Upper lobe of left lung (tissue), 6 donors: ENCODE data around the gene PTPRN2. TPM values are rescaled to one million over a fixed set of nuclear protein-coding genes. Genes with fewer than 3 reads are reported as not detected.
"Not testable (repeated sequence)": the region's sequence is repeated elsewhere in the genome, so short reads cannot be mapped to it uniquely, and the experiment has no call there.

Source experiments
- ATAC-seq, 2 donors: fragments of 200-7000 bp; cut with Tn5 transposase; one replicate each; pipeline ENCODE4 v1.9.1; 2022; ENCODE audit warnings: mild to moderate bottlenecking in 2 of 2, moderate library complexity in 2 of 2; ENCODE audit not compliant: low FRiP score in 2 of 2
- DNase-seq, 2 donors: peaks; one replicate each; pipeline ENCODE4 v3.0.0-alpha.2; 2019 to 2020
- H3K27ac ChIP-seq, 4 donors: fragments of 200-600 bp; sonication (generic); one replicate each; pipeline ENCODE4 v1.5.1; 2016 to 2019
- H3K27me3 ChIP-seq, 4 donors: fragments of 200-600 bp; sonication (generic); one replicate each; pipeline ENCODE4 v1.5.1; 2017 to 2019
- H3K36me3 ChIP-seq, 4 donors: fragments of 200-600 bp; sonication (generic); one replicate each; pipeline ENCODE4 v1.5.1; 2016 to 2019
- H3K4me1 ChIP-seq, 4 donors: fragments of 200-600 bp; sonication (generic); one replicate each; pipeline ENCODE4 v1.5.1; 2018 to 2019
- H3K4me3 ChIP-seq, 4 donors: fragments of 200-600 bp; sonication (generic); one replicate each; pipeline ENCODE4 v1.5.1; 2017 to 2019; ENCODE audit warnings: mild to moderate bottlenecking in 2 of 4, moderate library complexity in 1 of 4
- H3K9me3 ChIP-seq, 4 donors: fragments of 200-600 bp; sonication (generic); one replicate each; pipeline ENCODE4 v1.5.1; 2018 to 2019
- CTCF ChIP-seq, 6 experiments: fragments of 450-650 bp in 4 of 6; fragments of 200-600 bp in 2 of 6; sonication (generic) in 2 of 6; IDR thresholded peaks; one replicate each; pipeline ENCODE4 v1.5.1; 2016 to 2019; ENCODE audit warnings: antibody characterized with exemption in 6 of 6
- EP300 ChIP-seq, 4 donors: sonication (generic); formaldehyde crosslinking; IDR thresholded peaks; one replicate each; pipeline ENCODE4 v1.5.1; 2017; ENCODE audit warnings: antibody characterized with exemption in 4 of 4, control low read depth in 2 of 4
- POLR2A ChIP-seq, 4 donors: fragments of 450-650 bp; IDR thresholded peaks; one replicate each; pipeline ENCODE4 v1.5.1; 2016 to 2017; ENCODE audit warnings: antibody characterized with exemption in 4 of 4, mild to moderate bottlenecking in 2 of 4
- POLR2AphosphoS5 ChIP-seq, 2 donors: sonication (generic); formaldehyde crosslinking; IDR thresholded peaks; one replicate each; pipeline ENCODE4 v1.5.1; 2017; ENCODE audit warnings: antibody characterized with exemption in 2 of 2
- WGBS, 2 donors: methylation state at CpG; one replicate each; pipeline ENCODE4 v1.1.5; 2017 to 2018; 5-methylcytosine and 5-hydroxymethylcytosine counted together
- total RNA-seq, 6 donors: library from RNA; depleted of rRNA in 4 of 6; stranded (reverse); fragments of >200 nt in 4 of 6; gene quantifications; one replicate each; pipeline versions ENCODE4 v1.1.0 to v1.2.1, GENCODE V29; 2016 to 2021
- donor health status: DM: no; HTN: no; CAD: no; lungs with moderate emphysema.
- donor health status: DM: no; HTN: yes; CAD: no; lungs with severe emphysema.

PTPRN2 gene
- total RNA-seq, 6 donors from 2014 or later = 3.3 to 7.9 (median 5.2) TPM

DNA sequence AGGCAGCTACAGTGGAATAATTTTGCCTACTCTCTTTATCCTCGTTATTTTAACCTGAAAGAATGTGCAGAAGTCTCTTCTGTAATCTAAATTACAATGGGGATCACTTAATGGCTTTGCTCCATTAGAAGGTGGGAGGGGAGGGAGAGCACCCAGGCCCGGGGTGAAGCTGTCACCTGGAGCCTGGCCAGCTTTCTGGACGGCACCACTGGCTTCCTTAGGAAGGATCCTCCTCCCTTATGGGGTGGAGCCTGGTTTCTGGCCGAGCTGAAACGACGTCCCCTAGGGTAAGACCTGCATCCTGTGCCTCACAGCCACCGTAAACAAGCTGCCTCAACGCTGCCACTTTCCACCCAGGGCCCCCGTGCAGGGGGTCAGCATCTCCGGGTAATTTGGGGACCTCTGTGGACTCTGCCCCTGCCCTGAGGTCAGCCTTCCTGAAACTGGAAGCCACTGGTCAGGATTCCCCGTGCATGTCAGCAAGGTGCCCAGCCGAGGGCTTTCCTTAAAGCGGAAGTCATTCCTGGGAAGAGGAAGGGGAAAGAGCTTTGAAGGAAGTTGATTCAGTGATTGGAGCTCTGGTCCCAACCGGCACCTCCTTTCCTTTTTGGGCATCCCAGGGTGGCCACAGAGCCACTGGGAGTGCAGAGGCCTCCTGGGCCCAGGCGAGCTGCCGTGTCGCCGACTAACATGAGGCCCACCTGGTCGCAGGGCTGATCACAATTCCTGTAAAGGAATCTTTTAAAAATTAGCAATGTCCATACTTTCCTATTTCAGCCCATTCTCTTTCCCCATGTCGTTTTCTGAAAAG, 681.8 kb downstream of the PTPRN2 start:
- Histone ChIP-seq H3K4me1 (peaks cover 0 to 5% (median 0%) of the 10 kb centered on the region in 4 donors), H3K9me3 (no peaks in the 10 kb centered on the region), H3K36me3 (no peaks in the 10 kb centered on the region), H3K27me3 (no peaks in the 10 kb centered on the region), H3K4me3 (no peak overlapping the region), H3K27ac (no peak overlapping the region)
- peak in 1 of 2 donors; percentile 20 for ATAC-seq
- 42 to 49% methylated on average over 15 to 20 of the region's 20 CpGs for WGBS, 2 donors
- DNase-seq = no peak
- no peak for TF ChIP-seq POLR2AphosphoS5 (IDR thresholded peaks at IDR 0.05)
- no peak for TF ChIP-seq EP300 (IDR thresholded peaks at IDR 0.05)
- no peak for TF ChIP-seq CTCF (IDR thresholded peaks at IDR 0.05)
- no peak for TF ChIP-seq POLR2A (IDR thresholded peaks at IDR 0.05)

DNA sequence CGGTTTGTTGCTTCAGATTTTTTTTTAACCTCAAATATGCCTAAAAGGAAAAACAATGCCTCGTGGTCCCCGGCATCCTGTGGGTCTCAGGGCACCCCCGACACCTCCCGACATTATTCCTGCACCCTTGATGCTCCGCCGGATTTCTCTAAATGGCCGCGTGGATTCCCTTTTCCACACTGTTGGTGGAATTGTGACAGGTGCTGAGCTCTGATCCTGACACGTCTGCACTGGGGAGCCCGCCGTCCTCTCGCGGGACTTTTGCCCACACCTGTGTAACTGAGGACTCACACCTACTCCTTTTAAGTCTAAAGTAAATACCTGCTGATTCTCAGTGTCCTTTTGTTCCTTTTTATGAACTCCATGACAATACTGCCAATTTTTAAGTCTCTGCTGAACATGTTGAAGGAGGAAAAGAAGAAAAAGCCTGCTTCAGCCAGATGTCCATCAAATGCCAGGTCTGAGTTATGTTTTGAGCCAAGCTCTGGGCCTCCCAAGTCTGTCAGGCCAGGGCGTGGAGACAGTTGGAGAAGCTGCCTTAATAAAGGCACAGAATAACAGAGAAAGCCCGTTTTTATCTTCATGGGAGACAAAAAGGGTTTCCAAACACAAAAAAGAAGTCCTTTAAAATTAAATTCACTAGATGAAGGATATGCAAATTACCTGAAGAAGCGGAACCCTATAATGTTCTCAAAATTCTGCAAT, 682.6 kb downstream of the PTPRN2 start:
- Histone ChIP-seq H3K9me3 (no peaks in the 10 kb centered on the region), H3K27me3 (no peaks in the 10 kb centered on the region), H3K4me1 (peaks cover 0 to 5% (median 0%) of the 10 kb centered on the region in 4 donors), H3K27ac (no peak overlapping the region), H3K36me3 (no peaks in the 10 kb centered on the region), H3K4me3 (no peak overlapping the region)
- ATAC-seq (no peak), DNase-seq (no peak)
- TF ChIP-seq POLR2AphosphoS5 (IDR thresholded peaks at IDR 0.05) (no peak), EP300 (IDR thresholded peaks at IDR 0.05) (no peak), POLR2A (IDR thresholded peaks at IDR 0.05) (no peak)
- 69 to 82% methylated on average over 17 of the region's 17 CpGs for WGBS, 2 donors

DNA sequence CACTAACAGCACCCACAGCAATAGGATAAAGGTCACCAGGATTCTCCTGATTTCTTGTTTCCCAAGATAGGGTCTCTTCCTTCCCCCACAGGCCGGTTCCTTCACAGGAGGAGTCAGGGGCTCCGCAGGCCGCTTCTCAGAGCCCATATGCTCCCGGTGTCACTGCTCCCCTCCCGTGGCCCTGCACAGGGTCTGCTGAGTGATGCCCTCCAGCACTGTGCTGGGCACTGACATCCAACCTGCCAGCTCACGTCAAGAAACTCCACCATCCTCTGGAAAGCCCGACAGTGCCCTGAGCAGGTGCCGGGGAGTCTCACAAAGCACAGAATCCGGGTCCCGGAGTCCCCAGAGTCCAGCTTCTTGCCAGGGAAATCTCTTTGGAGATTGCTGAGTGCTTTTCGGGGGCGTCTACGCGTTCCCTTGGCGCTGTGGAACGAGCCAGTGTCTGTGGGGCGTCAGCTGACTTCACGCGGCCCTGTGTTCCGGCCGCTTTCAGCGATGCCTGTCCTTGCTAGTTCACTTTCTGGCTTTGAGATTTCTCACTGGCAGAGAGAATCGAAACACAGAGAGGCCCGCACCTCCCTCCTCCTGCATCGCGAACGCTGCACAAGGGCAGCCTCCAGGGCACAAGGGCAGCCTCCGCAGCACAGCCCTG, 683.3 kb downstream of the PTPRN2 start:
- peak in 1 of 2 donors; percentile 47 for DNase-seq
- Histone ChIP-seq H3K36me3 (no peaks in the 10 kb centered on the region), H3K4me1 (peaks cover 0 to 5% (median 0%) of the 10 kb centered on the region in 4 donors), H3K4me3 (no peak overlapping the region), H3K27ac (no peak overlapping the region), H3K27me3 (no peaks in the 10 kb centered on the region), H3K9me3 (no peaks in the 10 kb centered on the region)
- no peak for ATAC-seq
- no peak for TF ChIP-seq CTCF (IDR thresholded peaks at IDR 0.05)
- no peak for TF ChIP-seq EP300 (IDR thresholded peaks at IDR 0.05)
- TF ChIP-seq POLR2AphosphoS5 (IDR thresholded peaks at IDR 0.05) = no peak
- TF ChIP-seq POLR2A (IDR thresholded peaks at IDR 0.05) = no peak
- WGBS, 2 donors = 80 to 82% methylated on average over 16 to 28 of the region's 28 CpGs

- no peak for TF ChIP-seq EP300 (IDR thresholded peaks at IDR 0.05)
- TF ChIP-seq CTCF (IDR thresholded peaks at IDR 0.05) = no peak
- no peak for TF ChIP-seq POLR2A (IDR thresholded peaks at IDR 0.05)
- TF ChIP-seq POLR2AphosphoS5 (IDR thresholded peaks at IDR 0.05) = no peak
- H3K27me3 ChIP-seq = no peaks in the 10 kb centered on the region
- 59 to 68% methylated on average over 12 to 14 of the region's 14 CpGs for WGBS, 2 donors
- no peak overlapping the region for H3K27ac ChIP-seq
- H3K4me3 ChIP-seq = no peak overlapping the region
- H3K9me3 ChIP-seq = no peaks in the 10 kb centered on the region
- DNase-seq (no peak), ATAC-seq (no peak)
- peaks cover 0 to 5% (median 0%) of the 10 kb centered on the region in 4 donors for H3K4me1 ChIP-seq
- no peaks in the 10 kb centered on the region for H3K36me3 ChIP-seq
Observed at GRCh38 chr7:157903710-157904109, 683.9 kb downstream of the PTPRN2 start.

DNA sequence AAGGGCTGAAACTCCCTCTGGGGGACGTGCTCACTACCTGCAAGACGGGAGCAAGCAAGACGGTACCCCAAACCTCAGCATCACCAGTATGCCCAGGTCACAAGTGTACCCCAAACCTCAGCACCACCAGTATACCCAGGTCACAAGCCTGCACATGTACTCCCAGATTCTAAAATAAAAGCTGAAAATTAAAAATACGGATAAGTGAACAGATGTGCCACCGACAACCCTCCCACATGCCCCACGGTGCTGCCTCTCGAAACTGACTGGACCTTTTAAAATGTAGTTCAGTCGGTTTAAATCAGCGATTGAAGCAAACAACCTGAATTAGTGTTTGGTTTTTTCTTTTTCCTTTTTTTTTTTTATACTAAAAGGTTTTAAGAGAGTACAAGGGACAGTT, 684.3 kb downstream of the PTPRN2 start:
- no peaks in the 10 kb centered on the region for H3K27me3 ChIP-seq
- H3K4me1 ChIP-seq = peaks cover 0 to 5% (median 0%) of the 10 kb centered on the region in 4 donors
- 82 to 83% methylated on average over 9 of the region's 9 CpGs for WGBS, 2 donors
- DNase-seq (no peak), ATAC-seq (no peak)
- no peak overlapping the region for H3K27ac ChIP-seq
- H3K9me3 ChIP-seq = no peaks in the 10 kb centered on the region
- H3K4me3 ChIP-seq = no peak overlapping the region
- H3K36me3 ChIP-seq = no peaks in the 10 kb centered on the region
- no peak for TF ChIP-seq POLR2AphosphoS5 (IDR thresholded peaks at IDR 0.05)
- no peak for TF ChIP-seq POLR2A (IDR thresholded peaks at IDR 0.05)
- no peak for TF ChIP-seq CTCF (IDR thresholded peaks at IDR 0.05)
- TF ChIP-seq EP300 (IDR thresholded peaks at IDR 0.05) = no peak

DNA sequence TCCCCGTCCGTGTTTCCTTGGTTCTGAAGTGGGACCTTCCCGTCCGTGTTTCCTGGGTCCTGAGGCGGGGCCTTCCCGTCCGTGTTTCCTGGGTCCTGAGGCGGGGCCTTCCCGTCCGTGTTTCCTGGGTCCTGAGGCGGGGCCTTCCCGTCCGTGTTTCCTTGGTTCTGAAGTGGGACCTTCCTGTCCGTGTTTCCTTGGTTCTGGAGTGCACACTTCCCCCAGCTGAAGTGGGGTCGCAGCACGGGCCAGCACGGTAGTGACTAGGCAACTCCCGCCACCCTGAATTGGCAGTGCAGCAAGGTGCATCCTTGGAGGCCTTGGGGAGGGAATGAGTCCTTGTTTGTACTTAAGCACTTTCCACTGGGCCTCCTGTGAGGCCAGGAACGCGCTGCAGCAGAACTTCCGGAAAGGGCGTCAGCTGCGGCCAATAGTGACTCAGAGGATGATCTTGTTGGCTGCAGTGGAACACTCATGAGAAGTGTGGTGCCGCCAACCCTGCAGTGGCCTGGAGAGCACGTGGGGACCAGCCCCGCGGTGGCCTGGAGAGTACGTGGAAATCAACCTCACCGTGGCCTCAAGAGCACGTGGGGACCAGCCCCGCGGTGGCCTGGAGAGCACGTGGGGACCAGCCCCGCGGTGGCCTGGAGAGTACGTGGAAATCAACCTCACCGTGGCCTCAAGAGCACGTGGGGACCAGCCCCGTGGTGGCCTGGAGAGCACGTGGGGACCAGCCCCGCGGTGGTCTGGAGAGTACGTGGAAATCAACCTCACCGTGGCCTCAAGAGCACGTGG, 685.6 kb downstream of the PTPRN2 start:
- not testable (repeated sequence) for ATAC-seq, H3K9me3 ChIP-seq, H3K36me3 ChIP-seq, H3K4me3 ChIP-seq, H3K27ac ChIP-seq, H3K4me1 ChIP-seq, DNase-seq, H3K27me3 ChIP-seq
- 89% methylated on average over 39 to 40 of the region's 45 CpGs for WGBS, 2 donors
